Ishikawa (cell line): ENCODE data around the gene CLNK.

Experiments used
- CEBPB ChIP-seq: IDR thresholded peaks from 2 replicates; pipeline ENCODE4 v1.6.1; 2012
- CREB1 ChIP-seq: IDR thresholded peaks from 2 replicates; pipeline ENCODE4 v1.6.1; 2012; ENCODE audit warnings: low read depth
- EGR1 ChIP-seq: IDR thresholded peaks from 2 replicates; pipeline ENCODE4 v1.6.1; 2012
- EP300 ChIP-seq: IDR thresholded peaks from 2 replicates; pipeline ENCODE4 v1.6.1; 2012; ENCODE audit warnings: borderline replicate concordance
- FOXM1 ChIP-seq: IDR thresholded peaks from 2 replicates; pipeline ENCODE4 v1.6.1; 2012; ENCODE audit warnings: low read depth, borderline replicate concordance
- NFIC ChIP-seq: IDR thresholded peaks from 2 replicates; pipeline ENCODE4 v1.6.1; 2012
- RAD21 ChIP-seq: IDR thresholded peaks from 2 replicates; pipeline ENCODE4 v1.6.1; 2012; ENCODE audit warnings: low read depth
- REST ChIP-seq: IDR thresholded peaks from 2 replicates; pipeline ENCODE4 v1.6.1; 2012; ENCODE audit warnings: low read depth, mild to moderate bottlenecking
- TAF1 ChIP-seq: IDR thresholded peaks from 2 replicates; pipeline ENCODE4 v1.6.1; 2012; ENCODE audit warnings: low read depth, mild to moderate bottlenecking
- TCF12 ChIP-seq: IDR thresholded peaks from 2 replicates; pipeline ENCODE4 v1.6.1; 2012; ENCODE audit warnings: low read depth
- TEAD4 ChIP-seq: IDR thresholded peaks from 2 replicates; pipeline ENCODE4 v1.6.1; 2012
- USF1 ChIP-seq: IDR thresholded peaks from 2 replicates; pipeline ENCODE4 v1.6.1; 2012
- YY1 ChIP-seq: IDR thresholded peaks from 2 replicates; pipeline ENCODE4 v1.6.1; 2012; ENCODE audit warnings: low read depth
- ZBTB7A ChIP-seq: IDR thresholded peaks from 2 replicates; pipeline ENCODE4 v1.6.1; 2012; ENCODE audit warnings: low read depth
- TF ChIP-seq, protein P1 (sequence below): IDR thresholded peaks from 2 replicates; pipeline ENCODE4 v1.6.1; 2012

Gene CLNK

DNA sequence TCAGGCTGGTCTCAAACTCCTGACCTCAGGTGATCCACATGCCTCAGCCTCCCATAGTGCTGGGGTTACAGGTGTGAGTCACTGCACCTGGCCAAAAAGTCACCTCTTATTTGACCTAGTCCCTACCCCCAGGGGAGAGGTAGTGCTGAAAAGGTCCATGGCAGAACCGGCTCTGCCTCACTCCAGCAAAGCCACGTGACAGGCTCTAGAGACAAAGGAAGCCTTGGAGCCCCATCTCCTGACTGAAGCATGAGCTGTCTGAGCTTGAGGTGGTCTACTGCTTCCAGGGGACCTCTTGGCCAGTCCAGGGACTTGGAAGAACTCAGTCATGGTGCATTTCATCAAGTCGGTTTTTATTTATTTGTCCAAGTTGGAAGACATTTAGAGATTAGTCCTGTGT, 174.8 kb downstream of the CLNK start:
- TF ChIP-seq TAF1 (no peak), USF1 (peak; percentile 11; the same call in 1 of the 2 replicates), REST (no peak), EGR1 (no peak)

DNA sequence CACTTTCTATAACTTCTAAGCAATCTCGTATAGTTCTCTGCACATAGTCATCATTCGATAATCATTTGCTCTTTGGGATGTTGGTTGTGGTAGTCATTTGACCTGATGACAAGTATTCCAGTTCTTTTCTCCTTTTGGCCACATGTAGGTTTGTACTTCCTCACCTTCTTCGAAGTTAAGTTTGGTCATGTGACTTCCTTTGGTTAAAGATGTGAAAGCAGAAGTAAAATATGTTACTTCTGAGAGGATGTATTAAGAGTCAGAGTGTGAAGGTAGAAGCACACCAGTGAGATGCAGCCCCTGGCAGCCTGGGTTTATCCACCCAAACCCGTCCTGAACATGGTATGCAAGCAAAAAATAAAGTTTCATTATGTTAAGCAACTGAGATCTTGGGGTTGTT, 178.5 kb downstream of the CLNK start:
- TF ChIP-seq NFIC (no peak), FOXM1 (no peak), CEBPB (no peak), EGR1 (no peak), EP300 (no peak), YY1 (no peak), TEAD4 (no peak), CREB1 (no peak), REST (no peak), ZBTB7A (no peak), TCF12 (no peak), TAF1 (no peak), USF1 (no peak), RAD21 (no peak)
- TF ChIP-seq, protein P1, sequence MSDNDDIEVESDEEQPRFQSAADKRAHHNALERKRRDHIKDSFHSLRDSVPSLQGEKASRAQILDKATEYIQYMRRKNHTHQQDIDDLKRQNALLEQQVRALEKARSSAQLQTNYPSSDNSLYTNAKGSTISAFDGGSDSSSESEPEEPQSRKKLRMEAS = no peak

GRCh38 chr4:10504570-10505179, 179.9 kb downstream of the CLNK start:
- TF ChIP-seq TAF1 (no peak), EGR1 (no peak), RAD21 (no peak), ZBTB7A (no peak), NFIC (no peak), USF1 (no peak), FOXM1 (no peak), TEAD4 (no peak), TCF12 (no peak), REST (no peak), CEBPB (no peak), EP300 (no peak), YY1 (no peak), CREB1 (no peak)
- TF ChIP-seq, protein P1 = no peak

DNA sequence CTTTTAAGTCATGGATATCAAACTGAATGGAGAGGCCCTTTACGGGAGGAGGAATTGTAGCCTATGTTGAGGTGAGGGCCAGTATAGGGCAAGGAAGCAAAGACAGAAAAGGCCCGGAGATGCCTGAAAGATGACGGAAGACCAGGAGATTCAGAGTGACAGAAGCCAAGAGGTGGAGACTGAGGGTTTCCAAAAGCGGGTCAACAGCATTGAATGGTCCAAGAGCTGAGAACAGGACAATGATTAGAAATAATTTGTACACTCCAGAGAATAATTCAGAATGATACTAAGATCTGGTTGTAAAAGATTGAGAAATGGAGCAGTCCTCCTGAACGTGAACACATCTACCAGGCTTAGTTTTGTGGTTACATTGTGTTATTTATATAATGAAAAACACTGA, 181.9 kb downstream of the CLNK start:
- no peak for TF ChIP-seq EGR1
- no peak for TF ChIP-seq CEBPB
- no peak for TF ChIP-seq CREB1
- no peak for TF ChIP-seq NFIC
- TF ChIP-seq YY1 = no peak
- TF ChIP-seq USF1 = no peak
- no peak for TF ChIP-seq EP300
- TF ChIP-seq, protein P1 = no peak
- no peak for TF ChIP-seq TCF12
- no peak for TF ChIP-seq TAF1
- TF ChIP-seq RAD21 = no peak
- TF ChIP-seq REST = no peak
- TF ChIP-seq ZBTB7A = no peak
- no peak for TF ChIP-seq FOXM1
- no peak for TF ChIP-seq TEAD4
